ENCODE measurements around the gene TOM1L2. TPM values are rescaled to one million over a fixed set of nuclear protein-coding genes. Genes with fewer than 3 reads are reported as not detected.

The TOM1L2 gene
- total and polyA plus RNA-seq, 12 donors: 46.4 to 331 (median 273) TPM

- Histone ChIP-seq H3K4me3 (no peak overlapping the region), H3K27me3 (no peaks in the 10 kb centered on the region), H3K36me3 (peaks cover 0 to 30% (median 0%) of the 10 kb centered on the region in 9 donors), H3K9me3 (no peaks in the 10 kb centered on the region), H3K27ac (peak overlapping the region in 4 of 10 donors; percentile 17 to 74 (median 64)), H3K4me1 (peaks cover 18 to 72% (median 42%) of the 10 kb centered on the region in 9 donors)
- TF ChIP-seq, protein P1, sequence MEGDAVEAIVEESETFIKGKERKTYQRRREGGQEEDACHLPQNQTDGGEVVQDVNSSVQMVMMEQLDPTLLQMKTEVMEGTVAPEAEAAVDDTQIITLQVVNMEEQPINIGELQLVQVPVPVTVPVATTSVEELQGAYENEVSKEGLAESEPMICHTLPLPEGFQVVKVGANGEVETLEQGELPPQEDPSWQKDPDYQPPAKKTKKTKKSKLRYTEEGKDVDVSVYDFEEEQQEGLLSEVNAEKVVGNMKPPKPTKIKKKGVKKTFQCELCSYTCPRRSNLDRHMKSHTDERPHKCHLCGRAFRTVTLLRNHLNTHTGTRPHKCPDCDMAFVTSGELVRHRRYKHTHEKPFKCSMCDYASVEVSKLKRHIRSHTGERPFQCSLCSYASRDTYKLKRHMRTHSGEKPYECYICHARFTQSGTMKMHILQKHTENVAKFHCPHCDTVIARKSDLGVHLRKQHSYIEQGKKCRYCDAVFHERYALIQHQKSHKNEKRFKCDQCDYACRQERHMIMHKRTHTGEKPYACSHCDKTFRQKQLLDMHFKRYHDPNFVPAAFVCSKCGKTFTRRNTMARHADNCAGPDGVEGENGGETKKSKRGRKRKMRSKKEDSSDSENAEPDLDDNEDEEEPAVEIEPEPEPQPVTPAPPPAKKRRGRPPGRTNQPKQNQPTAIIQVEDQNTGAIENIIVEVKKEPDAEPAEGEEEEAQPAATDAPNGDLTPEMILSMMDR (IDR thresholded peaks at IDR 0.05): no peak
- intact Hi-C loops (cut with DNase I): no loop called here
- 31 to 45% methylated on average over 6 of the region's 6 CpGs for WGBS, 2 donors
- DNase-seq: no peak
- peak in 3 of 8 donors; percentile 1 to 9 (median 5) for ATAC-seq
Observed at GRCh38 chr17:17830740-17831207, 141.4 kb downstream of the TOM1L2 start.

DNA sequence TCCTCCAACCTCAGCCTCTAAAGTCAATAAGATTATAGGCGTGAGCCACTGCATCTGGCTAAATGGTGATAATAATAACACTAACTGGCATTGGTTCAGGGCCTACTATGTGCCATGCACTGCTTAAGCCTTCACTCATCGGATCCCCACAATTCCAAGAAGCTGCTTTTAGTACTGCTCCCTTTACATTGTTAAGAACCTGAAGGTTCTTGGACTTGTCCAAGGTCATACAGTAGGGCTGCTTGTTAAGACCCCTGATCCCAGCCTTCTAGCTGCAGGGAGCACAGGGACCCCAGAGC lies 142.0 kb downstream of the TOM1L2 start:
- H3K4me1 ChIP-seq: peaks cover 18 to 72% (median 42%) of the 10 kb centered on the region in 9 donors
- intact Hi-C loops (cut with DNase I): no loop called here
- peak overlapping the region in 2 of 10 donors; percentile 68 to 74 for H3K27ac ChIP-seq
- TF ChIP-seq, protein P1 (IDR thresholded peaks at IDR 0.05): no peak
- DNase-seq (no peak), ATAC-seq (no peak)
- no peak overlapping the region for H3K4me3 ChIP-seq
- H3K36me3 ChIP-seq: peaks cover 0 to 30% (median 0%) of the 10 kb centered on the region in 9 donors
- 87 to 94% methylated on average over 2 of the region's 2 CpGs for WGBS, 2 donors
- H3K9me3 ChIP-seq: no peaks in the 10 kb centered on the region
- H3K27me3 ChIP-seq: no peaks in the 10 kb centered on the region

- H3K9me3 ChIP-seq: no peaks in the 10 kb centered on the region
- H3K27ac ChIP-seq: no peak overlapping the region
Observed at GRCh38 chr17:17827826-17828621, 144.2 kb downstream of the TOM1L2 start.

More at GRCh38 chr17:17827826-17828621, 144.2 kb downstream of the TOM1L2 start:
- Histone ChIP-seq H3K27me3 (no peaks in the 10 kb centered on the region), H3K36me3 (peaks cover 0 to 30% (median 0%) of the 10 kb centered on the region in 9 donors), H3K4me3 (no peak overlapping the region), H3K4me1 (peaks cover 28 to 72% (median 51%) of the 10 kb centered on the region in 9 donors)
- intact Hi-C loops (cut with DNase I): loop anchor here in 2 of 10 donors (10.0 kb wide), 1 partner anchor 207 kb away; the partner anchor contains the start of genes ATPAF2 (in 2 of the 2) and GID4 (in 2 of the 2)
- ATAC-seq (no peak), DNase-seq (no peak)
- TF ChIP-seq, protein P1 (IDR thresholded peaks at IDR 0.05): no peak
- 87% methylated on average over 13 of the region's 13 CpGs for WGBS, 2 donors

Data from heart right ventricle (tissue), 16 donors.